ENCODE data around the gene PLAAT5.

PLAAT5 gene

GRCh38 chr11:63512816-63513215, 21.8 kb upstream of the PLAAT5 start:
- DNase-seq (ENCODE audit: low read depth): no peak

GRCh38 chr11:63511048-63511748, 20.2 kb upstream of the PLAAT5 start:
- no peak for DNase-seq (ENCODE audit: low read depth)

- DNase-seq (ENCODE audit: low read depth): no peak
Observed at GRCh38 chr11:63510360-63511047, 19.5 kb upstream of the PLAAT5 start.

- no peak for DNase-seq (ENCODE audit: low read depth)
Observed at GRCh38 chr11:63508745-63509144, 17.8 kb upstream of the PLAAT5 start.

GRCh38 chr11:63508009-63508408, 17.0 kb upstream of the PLAAT5 start:
- no peak for DNase-seq (ENCODE audit: low read depth)

GRCh38 chr11:63507511-63507910, 16.5 kb upstream of the PLAAT5 start:
- DNase-seq (ENCODE audit: low read depth): no peak

GRCh38 chr11:63506876-63507275, 15.9 kb upstream of the PLAAT5 start:
- no peak for DNase-seq (ENCODE audit: low read depth)

- DNase-seq (ENCODE audit: low read depth): no peak
Observed at GRCh38 chr11:63505857-63506528, 15.0 kb upstream of the PLAAT5 start, which contains the start of gene LGALS12. Gene LGALS12, plus strand, starts transcription at chr11:63506084. Its CDS starts 375 bp downstream, at chr11:63506459.

- no peak for DNase-seq (ENCODE audit: low read depth)
Observed at GRCh38 chr11:63504933-63505586, 14.1 kb upstream of the PLAAT5 start.

GRCh38 chr11:63504054-63504453, 13.1 kb upstream of the PLAAT5 start:
- no peak for DNase-seq (ENCODE audit: low read depth)

GRCh38 chr11:63503492-63503891, 12.5 kb upstream of the PLAAT5 start:
- DNase-seq (ENCODE audit: low read depth): no peak

- no peak for DNase-seq (ENCODE audit: low read depth)
Observed at GRCh38 chr11:63502252-63502820, 11.4 kb upstream of the PLAAT5 start.

- DNase-seq (ENCODE audit: low read depth): no peak
Observed at GRCh38 chr11:63501236-63501635, 10.3 kb upstream of the PLAAT5 start.

- no peak for DNase-seq (ENCODE audit: low read depth)
Observed at GRCh38 chr11:63499874-63500273, 8.9 kb upstream of the PLAAT5 start.

- DNase-seq (ENCODE audit: low read depth): no peak
Observed at GRCh38 chr11:63494975-63495374, 4.0 kb upstream of the PLAAT5 start.

GRCh38 chr11:63493127-63493526, 2.2 kb upstream of the PLAAT5 start:
- DNase-seq (ENCODE audit: low read depth): no peak

GRCh38 chr11:63492441-63492840, 1.5 kb upstream of the PLAAT5 start:
- DNase-seq (ENCODE audit: low read depth): no peak

- peak; percentile 35 for DNase-seq (ENCODE audit: low read depth)
Observed at GRCh38 chr11:63491636-63492372, 837 bp upstream of the PLAAT5 start.

GRCh38 chr11:63491240-63491587, 247 bp upstream of the PLAAT5 start:
- DNase-seq (ENCODE audit: low read depth): no peak

- DNase-seq (ENCODE audit: low read depth): peak; percentile 35
Observed at GRCh38 chr11:63489879-63490278, 1.1 kb downstream of the PLAAT5 start.

- DNase-seq (ENCODE audit: low read depth): no peak
Observed at GRCh38 chr11:63488789-63489188, 2.2 kb downstream of the PLAAT5 start.

GRCh38 chr11:63485777-63486176, 5.2 kb downstream of the PLAAT5 start:
- DNase-seq (ENCODE audit: low read depth): no peak
